ENCODE data around the gene SLC38A1.
"Not testable (repeated sequence)": the region's sequence is repeated elsewhere in the genome, so short reads cannot be mapped to it uniquely, and the experiment has no call there.

SLC38A1 gene

DNA sequence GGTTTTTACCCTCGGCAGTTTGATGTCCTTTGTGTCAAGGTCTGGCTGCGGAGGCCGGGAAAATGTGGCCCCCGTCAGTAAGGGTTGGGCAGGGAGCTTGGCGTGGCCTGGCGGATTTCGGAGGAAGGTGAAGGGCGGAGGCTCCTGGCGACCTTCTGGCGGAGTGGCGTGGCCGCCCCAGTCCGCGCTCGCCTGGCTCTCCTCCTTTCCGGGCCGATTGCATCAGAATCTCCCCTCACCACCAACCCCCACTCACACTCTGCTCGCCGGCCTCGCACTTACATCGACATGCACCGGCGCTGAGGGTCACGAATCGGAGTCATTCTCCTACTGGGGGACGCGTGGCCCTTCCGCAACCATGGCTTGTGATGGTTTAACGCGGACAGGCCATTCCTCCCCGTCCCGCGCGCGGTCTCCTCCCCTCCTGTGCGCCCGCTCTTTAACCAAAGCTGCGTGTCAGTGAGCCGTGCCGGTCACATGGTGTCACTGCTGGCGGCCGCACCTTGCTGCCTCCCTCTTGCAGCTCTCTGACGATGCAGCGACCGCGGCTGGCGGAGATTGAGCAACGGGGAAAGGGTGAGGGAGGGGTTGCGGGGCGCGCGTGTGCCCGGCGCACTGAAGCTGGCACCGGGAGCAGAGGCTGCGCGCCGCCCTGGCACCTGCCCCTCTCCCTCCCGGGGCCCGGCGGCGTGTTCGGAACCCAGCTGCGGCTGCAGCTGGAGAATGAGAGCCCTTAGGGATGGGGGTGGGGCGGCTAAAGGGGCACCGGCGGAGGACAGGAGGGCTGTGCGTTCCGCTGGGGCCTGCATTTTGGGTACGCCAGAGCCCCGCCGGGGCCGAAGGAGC lies at the start of gene SLC38A1:
TSS of gene SLC38A1 (minus strand) at position 461 of the 846 bp plus-strand sequence. CDS start 29,243 bp downstream, outside the sequence.
- DNase-seq, result peak; percentile 29

- no peak for DNase-seq
These were observed 49.2 kb upstream of the SLC38A1 start for GRCh38 chr12:46318037-46318436.

GRCh38 chr12:46304070-46304469 lies 35.2 kb upstream of the SLC38A1 start:
- no peak for DNase-seq

DNA sequence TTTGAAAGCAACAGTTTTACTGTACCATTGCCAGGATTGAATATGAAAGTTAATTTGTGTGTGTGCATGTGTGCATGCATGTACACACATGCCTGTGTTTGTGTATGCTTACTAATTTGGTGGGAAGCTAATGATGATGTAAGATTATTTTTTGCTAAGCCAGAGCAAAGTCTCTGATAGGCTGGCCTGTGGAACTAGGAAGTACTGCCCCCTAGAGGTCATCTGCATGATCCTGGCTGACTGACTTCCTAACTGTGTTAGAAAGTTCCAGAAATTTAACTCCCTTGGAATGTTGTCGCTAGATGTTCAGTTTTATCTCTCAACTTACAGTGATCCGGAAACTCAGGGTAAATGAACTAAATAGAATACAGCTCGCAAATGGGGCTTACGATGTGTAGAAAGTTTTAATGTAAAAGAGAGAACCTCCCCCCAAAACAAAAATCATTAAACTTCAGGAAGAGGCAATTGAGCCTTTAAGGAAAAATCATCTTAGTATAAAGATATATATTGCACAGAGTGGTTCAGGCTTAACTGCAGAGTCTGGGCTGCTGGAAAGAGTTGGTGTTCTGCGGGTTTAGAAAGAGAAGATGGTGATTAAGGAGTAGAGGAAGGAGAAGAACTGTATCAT lies 34.3 kb upstream of the SLC38A1 start:
- DNase-seq, result no peak

GRCh38 chr12:46300910-46301309 lies 32.1 kb upstream of the SLC38A1 start:
- no peak for DNase-seq

GRCh38 chr12:46299851-46300250 lies 31.0 kb upstream of the SLC38A1 start:
- DNase-seq, result no peak

GRCh38 chr12:46298261-46298660 lies 29.4 kb upstream of the SLC38A1 start:
- DNase-seq, result no peak

GRCh38 chr12:46296822-46297221 lies 28.0 kb upstream of the SLC38A1 start:
- DNase-seq, result no peak

- no peak for DNase-seq
These were observed 24.0 kb upstream of the SLC38A1 start for GRCh38 chr12:46292754-46293402.

GRCh38 chr12:46291953-46292352 lies 23.1 kb upstream of the SLC38A1 start:
- not testable (repeated sequence) for DNase-seq

DNA sequence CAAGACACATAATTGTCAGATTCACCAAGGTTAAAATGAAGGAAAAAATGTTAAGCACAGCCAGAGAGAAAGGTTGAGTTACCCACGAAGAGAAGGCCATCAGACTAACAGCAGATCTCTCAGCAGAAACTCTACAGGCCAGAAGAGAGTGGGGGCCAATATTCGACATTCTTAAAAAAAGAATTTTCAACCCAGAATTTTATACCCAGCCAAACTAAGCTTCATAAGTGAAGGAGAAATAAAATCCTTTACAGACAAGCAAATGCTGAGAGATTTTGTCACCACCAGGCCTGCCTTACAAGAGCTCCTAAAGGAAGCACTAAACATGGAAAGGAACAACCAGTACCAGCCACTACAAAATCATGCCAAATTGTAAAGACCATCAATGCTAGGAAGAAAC lies 16.3 kb upstream of the SLC38A1 start:
- not testable (repeated sequence) for DNase-seq

GRCh38 chr12:46282829-46283228 lies 14.0 kb upstream of the SLC38A1 start:
- DNase-seq, result no peak

DNA sequence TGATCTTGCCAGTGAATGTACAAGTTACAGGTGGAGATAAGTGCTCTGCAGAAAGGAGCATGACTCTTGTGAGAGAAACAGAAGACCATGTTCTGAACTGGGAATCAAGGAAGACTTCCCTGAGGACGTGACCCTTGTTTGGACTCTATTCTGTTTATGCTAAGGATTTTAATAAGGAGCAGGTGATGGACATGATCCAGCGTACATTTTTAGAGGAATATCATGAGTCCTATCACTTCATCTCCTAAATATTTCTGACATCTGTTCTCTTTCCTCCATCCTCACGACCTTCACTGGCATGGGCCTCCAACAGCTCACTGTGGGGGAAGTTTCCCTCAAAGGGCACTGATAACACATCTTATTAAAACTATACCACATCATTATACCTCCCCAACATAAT lies 7.9 kb upstream of the SLC38A1 start:
- no peak for DNase-seq

DNA sequence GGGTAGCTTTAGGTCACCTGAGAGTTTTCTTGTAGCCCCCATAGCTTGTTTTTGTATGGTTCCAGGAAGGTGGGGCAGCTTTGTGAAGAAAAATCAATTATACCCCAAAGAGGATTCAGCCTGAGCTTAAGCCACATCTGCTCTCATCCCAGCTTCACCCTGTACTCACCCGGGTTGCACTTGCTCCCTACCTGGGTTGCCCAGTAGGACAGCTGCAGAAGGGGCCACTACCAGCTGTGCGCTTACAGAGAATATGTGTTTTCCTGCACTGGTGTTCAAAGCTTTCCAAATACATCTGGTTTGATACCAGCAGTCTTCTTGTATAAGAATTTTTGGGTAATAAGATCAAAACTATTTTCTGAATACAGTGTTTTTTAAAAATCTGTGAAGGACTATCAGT lies 3.0 kb upstream of the SLC38A1 start:
- DNase-seq, result no peak

- no peak for DNase-seq
These were observed 792 bp upstream of the SLC38A1 start for GRCh38 chr12:46269429-46270241.

- no peak for DNase-seq
These were observed 839 bp downstream of the SLC38A1 start for GRCh38 chr12:46267825-46268582.

DNA sequence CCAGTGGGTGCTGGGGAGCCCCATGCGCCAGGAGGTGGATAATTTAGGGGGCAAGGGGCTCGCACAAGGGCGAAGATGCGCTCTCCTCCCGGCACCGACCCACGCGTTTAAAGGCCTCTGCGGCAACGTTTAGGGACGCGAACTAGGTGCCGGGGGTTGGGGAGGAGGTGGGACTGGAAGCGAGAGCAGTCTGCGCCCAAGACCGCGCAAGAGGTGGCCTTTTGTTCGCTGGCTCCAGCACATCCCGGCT lies 1.3 kb downstream of the SLC38A1 start:
- DNase-seq, result peak; percentile 40

DNA sequence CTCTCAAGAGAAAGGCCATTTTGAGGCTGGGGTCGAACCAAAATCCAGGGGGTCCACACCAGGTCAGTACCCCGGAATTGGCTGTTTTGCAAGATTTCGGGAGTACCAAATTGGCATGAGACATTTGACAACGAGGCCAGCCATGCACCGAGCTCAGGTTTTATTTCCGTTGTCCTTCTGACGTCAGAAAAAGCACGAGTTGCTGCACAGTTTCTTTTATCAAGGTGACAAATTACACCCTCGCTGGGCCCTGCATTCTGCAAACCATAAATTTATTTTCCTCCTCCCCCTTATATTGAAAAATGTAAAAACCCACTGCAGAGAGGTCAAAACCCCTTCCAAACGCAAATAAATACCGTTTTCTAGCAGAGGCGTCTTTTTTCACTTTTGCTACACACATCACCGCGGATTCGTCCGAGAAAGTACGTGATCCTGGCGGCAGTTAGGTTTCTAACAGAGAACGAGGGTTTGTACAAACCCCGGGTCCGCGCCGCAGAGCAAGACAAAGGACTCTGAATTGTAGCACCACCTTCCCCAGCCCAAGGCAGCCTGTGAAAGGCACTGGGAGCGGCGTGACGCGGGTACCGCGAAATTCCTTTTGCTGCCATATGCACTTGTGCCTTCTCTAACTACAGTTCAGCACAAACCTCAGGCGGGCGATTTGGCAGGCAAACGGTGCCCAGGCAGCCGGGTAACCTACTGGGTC lies 1.8 kb downstream of the SLC38A1 start:
- peak; percentile 40 for DNase-seq

DNA sequence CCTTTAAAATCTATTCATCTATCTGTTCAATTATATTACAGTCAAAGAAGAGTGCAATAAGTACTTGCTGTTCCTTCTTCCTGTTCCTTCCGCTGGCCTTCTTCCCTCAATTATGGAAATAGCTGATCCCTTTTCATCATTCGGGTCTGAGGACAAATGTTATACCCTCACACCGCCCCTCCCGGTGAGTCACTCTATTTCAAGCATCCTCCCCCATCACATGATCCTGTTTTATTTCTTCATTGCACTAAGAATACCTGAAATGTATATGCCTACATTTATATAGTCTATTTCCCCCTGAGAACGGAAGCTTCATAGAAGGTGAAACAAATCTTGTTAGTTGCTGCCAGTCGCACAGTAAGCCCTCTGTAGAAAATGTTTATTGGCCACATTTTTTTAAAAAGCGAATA lies 2.5 kb downstream of the SLC38A1 start:
- DNase-seq, result peak; percentile 15

- DNase-seq, result no peak
These were observed 3.1 kb downstream of the SLC38A1 start for GRCh38 chr12:46265734-46266133.

GRCh38 chr12:46265102-46265501 lies 3.7 kb downstream of the SLC38A1 start:
- no peak for DNase-seq

GRCh38 chr12:46264057-46264456 lies 4.8 kb downstream of the SLC38A1 start:
- DNase-seq, result no peak

Data from amniotic stem cell (primary cell).